GM18498 (cell line): ENCODE measurements around the gene CALR3.

Source experiments
- ATAC-seq: cut with Tn5 transposase; IDR thresholded peaks from one replicate; pipeline ENCODE4 v1.9.1; 2021; ENCODE audit warnings: mild to moderate bottlenecking, moderate library complexity; ENCODE audit not compliant: unreplicated experiment

The CALR3 gene

GRCh38 chr19:16435238-16435917 is 60.6 kb downstream of the CALR3 start:
- ATAC-seq, result no peak

GRCh38 chr19:16433986-16434385 is 62.0 kb downstream of the CALR3 start:
- no peak for ATAC-seq

- no peak for ATAC-seq
Measured at GRCh38 chr19:16429759-16430091, 66.2 kb downstream of the CALR3 start.

DNA sequence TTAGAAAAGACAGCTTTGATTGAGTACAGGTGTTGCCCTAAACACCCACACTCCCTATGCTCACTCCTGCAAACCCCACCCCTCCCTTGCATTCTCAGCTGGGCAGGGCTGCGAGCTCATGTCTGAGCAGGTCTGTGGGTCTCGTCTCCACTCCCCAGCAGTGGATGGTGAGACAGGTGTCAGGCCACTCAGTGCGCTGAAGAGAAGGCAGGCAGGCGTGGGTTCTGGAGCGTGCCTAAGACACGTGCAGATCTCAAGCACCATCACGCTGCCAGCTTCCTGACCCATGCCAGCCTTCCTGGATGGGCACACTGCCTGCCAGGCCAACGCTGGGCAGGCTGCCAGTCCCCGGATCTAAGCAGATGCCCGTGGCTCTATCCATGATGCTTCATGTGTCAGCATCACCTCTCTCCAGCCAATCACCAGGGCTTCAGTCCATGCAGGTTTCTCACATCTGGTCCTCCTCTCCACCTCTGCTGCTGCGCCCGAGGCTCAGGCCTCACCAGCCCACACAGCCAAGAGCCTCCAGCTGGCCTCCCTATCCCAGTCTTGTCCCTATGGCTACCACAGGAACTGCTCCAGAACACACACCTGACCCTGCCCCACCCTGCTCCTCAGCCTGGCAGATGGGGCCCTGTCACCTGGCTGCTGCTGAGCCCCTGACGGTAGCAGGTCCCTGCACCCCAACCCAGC is 66.8 kb downstream of the CALR3 start:
- ATAC-seq, result no peak
